Stimulated activated CD4-positive, alpha-beta T cell treated with anti-CD3 and anti-CD28 coated beads, Interleukin-12 subunit alpha, Interleukin-12 subunit beta, amount 100 ng/mL, for 4 hours (primary cell): ENCODE data around the gene ASPHD2.
"Not testable (repeated sequence)": the region's sequence is repeated elsewhere in the genome, so short reads cannot be mapped to it uniquely, and the experiment has no call there.

Source experiments
- DNase-seq: peaks from one replicate; pipeline ENCODE4 v3.0.0-alpha.2; 2020

Gene ASPHD2

GRCh38 chr22:26428515-26429457, at the start of gene ASPHD2:
Gene ASPHD2, plus strand, starts transcription at chr22:26429260. Its CDS starts 4,356 bp downstream, at chr22:26433616.
- peak; percentile 75 for DNase-seq

- no peak for DNase-seq
These were observed 48.8 kb upstream of the ASPHD2 start for GRCh38 chr22:26380072-26380830.

- DNase-seq = no peak
These were observed 46.3 kb upstream of the ASPHD2 start for GRCh38 chr22:26382782-26383181.

GRCh38 chr22:26383968-26384556, 45.0 kb upstream of the ASPHD2 start:
- no peak for DNase-seq

GRCh38 chr22:26385164-26385563, 43.9 kb upstream of the ASPHD2 start:
- DNase-seq = no peak

- no peak for DNase-seq
These were observed 39.9 kb upstream of the ASPHD2 start for GRCh38 chr22:26389125-26389524.

GRCh38 chr22:26391091-26391490, 38.0 kb upstream of the ASPHD2 start:
- no peak for DNase-seq

GRCh38 chr22:26391623-26392022, 37.4 kb upstream of the ASPHD2 start:
- no peak for DNase-seq

- no peak for DNase-seq
These were observed 35.1 kb upstream of the ASPHD2 start for GRCh38 chr22:26393929-26394328.

GRCh38 chr22:26394777-26395176, 34.3 kb upstream of the ASPHD2 start:
- DNase-seq = no peak

GRCh38 chr22:26395926-26396325, 33.1 kb upstream of the ASPHD2 start:
- no peak for DNase-seq

GRCh38 chr22:26398741-26399153, 30.3 kb upstream of the ASPHD2 start:
- peak; percentile 52 for DNase-seq

- DNase-seq = no peak
These were observed 29.8 kb upstream of the ASPHD2 start for GRCh38 chr22:26399289-26399688.

GRCh38 chr22:26401726-26402125, 27.3 kb upstream of the ASPHD2 start:
- no peak for DNase-seq

GRCh38 chr22:26404851-26405421, 24.1 kb upstream of the ASPHD2 start:
- no peak for DNase-seq

GRCh38 chr22:26406118-26406517, 22.9 kb upstream of the ASPHD2 start:
- no peak for DNase-seq

- not testable (repeated sequence) for DNase-seq
These were observed 20.4 kb upstream of the ASPHD2 start for GRCh38 chr22:26408562-26409220.

GRCh38 chr22:26409719-26410335, 19.2 kb upstream of the ASPHD2 start:
- DNase-seq = no peak

- DNase-seq = no peak
These were observed 18.7 kb upstream of the ASPHD2 start for GRCh38 chr22:26410386-26410785.

GRCh38 chr22:26414347-26414746, 14.7 kb upstream of the ASPHD2 start:
- DNase-seq = no peak

GRCh38 chr22:26416256-26416655, 12.8 kb upstream of the ASPHD2 start:
- DNase-seq = no peak

- DNase-seq = no peak
These were observed 12.3 kb upstream of the ASPHD2 start for GRCh38 chr22:26416670-26417276.
